GM23338 (cell line): ENCODE measurements around the gene RAB43.

Source experiments
- EZH2 ChIP-seq: fragments of 200-600 bp; sonication (generic); IDR thresholded peaks from one replicate; pipeline ENCODE4 v1.8.0; 2017; ENCODE audit warnings: antibody characterized with exemption, mild to moderate bottlenecking, low read depth; ENCODE audit not compliant: unreplicated experiment
- EZH2phosphoT487 ChIP-seq: fragments of 200-600 bp; sonication (generic); IDR thresholded peaks from one replicate; pipeline ENCODE4 v1.8.1; 2018; ENCODE audit warnings: antibody characterized with exemption; ENCODE audit not compliant: unreplicated experiment
- STAT1 ChIP-seq: IDR thresholded peaks from one replicate; pipeline ENCODE4 v1.6.1; 2016; ENCODE audit warnings: antibody characterized with exemption; ENCODE audit not compliant: unreplicated experiment
- ZNF331 ChIP-seq: fragments of 250-450 bp; sonication (Bioruptor Pico); IDR thresholded peaks from 2 replicates; pipeline ENCODE4 v1.5.0; 2020; ENCODE audit warnings: low read depth, mild to moderate bottlenecking, moderate library complexity
- TF ChIP-seq, protein P1 (sequence below), 2 experiments: fragments of 200-600 bp in 1 of 2; sonication (generic) in 1 of 2; conservative IDR thresholded peaks; 2 replicates each; pipeline versions ENCODE4 v1.5.1 to v1.6.1; 2016 to 2017; ENCODE audit warnings: antibody characterized with exemption in 2 of 2, low read depth in 2 of 2, mild to moderate bottlenecking in 2 of 2, moderate library complexity in 1 of 2

GRCh38 chr3:129105862-129106261, 15.7 kb downstream of the RAB43 start:
- TF ChIP-seq STAT1: no peak
- no peak for TF ChIP-seq EZH2phosphoT487
- TF ChIP-seq EZH2: no peak
- TF ChIP-seq, protein P1, sequence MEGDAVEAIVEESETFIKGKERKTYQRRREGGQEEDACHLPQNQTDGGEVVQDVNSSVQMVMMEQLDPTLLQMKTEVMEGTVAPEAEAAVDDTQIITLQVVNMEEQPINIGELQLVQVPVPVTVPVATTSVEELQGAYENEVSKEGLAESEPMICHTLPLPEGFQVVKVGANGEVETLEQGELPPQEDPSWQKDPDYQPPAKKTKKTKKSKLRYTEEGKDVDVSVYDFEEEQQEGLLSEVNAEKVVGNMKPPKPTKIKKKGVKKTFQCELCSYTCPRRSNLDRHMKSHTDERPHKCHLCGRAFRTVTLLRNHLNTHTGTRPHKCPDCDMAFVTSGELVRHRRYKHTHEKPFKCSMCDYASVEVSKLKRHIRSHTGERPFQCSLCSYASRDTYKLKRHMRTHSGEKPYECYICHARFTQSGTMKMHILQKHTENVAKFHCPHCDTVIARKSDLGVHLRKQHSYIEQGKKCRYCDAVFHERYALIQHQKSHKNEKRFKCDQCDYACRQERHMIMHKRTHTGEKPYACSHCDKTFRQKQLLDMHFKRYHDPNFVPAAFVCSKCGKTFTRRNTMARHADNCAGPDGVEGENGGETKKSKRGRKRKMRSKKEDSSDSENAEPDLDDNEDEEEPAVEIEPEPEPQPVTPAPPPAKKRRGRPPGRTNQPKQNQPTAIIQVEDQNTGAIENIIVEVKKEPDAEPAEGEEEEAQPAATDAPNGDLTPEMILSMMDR (conservative IDR thresholded peaks at IDR 0.05; ENCODE audit: low read depth in 2 of 2): no peak
- no peak for TF ChIP-seq ZNF331 (CRISPR knock-in tag)
